GM12874 (cell line): ENCODE results near the gene SMAP2.

Source experiments
- CTCF ChIP-seq: IDR thresholded peaks from 2 replicates; pipeline ENCODE4 v1.5.1; 2011; ENCODE audit warnings: low read depth, mild to moderate bottlenecking, control low read depth, low read length, moderate library complexity; ENCODE audit not compliant: insufficient read depth

Gene SMAP2

GRCh38 chr1:40411294-40411693, 37.8 kb downstream of the SMAP2 start:
- TF ChIP-seq CTCF, result no peak

- TF ChIP-seq CTCF, result no peak
These were observed 38.3 kb downstream of the SMAP2 start for GRCh38 chr1:40411843-40412242.

GRCh38 chr1:40413527-40414252, 40.2 kb downstream of the SMAP2 start:
- no peak for TF ChIP-seq CTCF

GRCh38 chr1:40414331-40414730, 40.8 kb downstream of the SMAP2 start:
- TF ChIP-seq CTCF, result no peak

GRCh38 chr1:40416709-40417108, 43.2 kb downstream of the SMAP2 start:
- no peak for TF ChIP-seq CTCF

- no peak for TF ChIP-seq CTCF
These were observed 48.2 kb downstream of the SMAP2 start for GRCh38 chr1:40421431-40422384.

GRCh38 chr1:40422630-40423263, 49.2 kb downstream of the SMAP2 start:
- no peak for TF ChIP-seq CTCF
